GM23248 (cell line): Measurements from ENCODE around the gene C16orf92.

Experiments
- EZH2 ChIP-seq: fragments of 200-600 bp; sonication (generic); IDR thresholded peaks from 2 replicates; pipeline ENCODE4 v1.6.1; 2018; ENCODE audit warnings: antibody characterized with exemption, mild to moderate bottlenecking; ENCODE audit not compliant: insufficient read depth, poor library complexity, severe bottlenecking
- EZH2phosphoT487 ChIP-seq: fragments of 200-600 bp; sonication (generic); IDR thresholded peaks from 2 replicates; pipeline ENCODE4 v1.6.1; 2018; ENCODE audit warnings: antibody characterized with exemption, moderate library complexity, mild to moderate bottlenecking, low read depth; ENCODE audit not compliant: insufficient read depth

DNA sequence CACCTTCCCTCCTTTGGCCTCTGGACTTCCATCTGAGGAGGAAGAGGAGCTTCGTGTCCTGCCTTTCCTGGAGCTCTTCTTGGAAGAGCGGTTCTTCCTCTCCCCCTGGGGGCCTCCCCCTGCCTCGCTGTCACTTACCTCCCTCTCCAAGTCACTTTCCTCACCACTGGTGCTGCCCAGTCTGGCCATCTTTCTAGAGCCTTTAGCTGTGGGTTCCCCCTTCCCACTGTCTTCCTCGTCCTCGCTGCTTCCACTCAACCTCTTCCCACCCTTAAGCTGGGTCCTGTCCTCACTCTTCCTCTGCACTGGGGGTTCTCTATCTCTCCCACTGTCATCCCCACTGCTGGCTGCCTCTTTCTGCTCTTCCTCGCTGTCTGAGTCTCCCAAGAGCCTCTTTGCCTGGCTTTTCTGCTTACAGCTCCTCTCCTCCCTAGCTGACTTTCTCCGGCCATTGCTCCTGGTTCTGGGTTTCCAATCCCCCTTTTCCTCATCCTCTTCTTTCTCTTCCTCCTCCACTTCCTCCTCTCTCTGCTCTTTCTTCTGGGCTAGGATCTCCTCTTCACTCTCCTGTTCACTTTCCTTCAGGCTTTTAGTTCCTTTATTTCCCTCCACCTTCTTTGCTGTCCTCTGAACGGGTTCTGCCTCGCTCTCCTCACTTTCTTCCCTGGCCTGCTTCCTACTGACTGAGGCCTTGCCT, 28.9 kb upstream of the C16orf92 start:
- TF ChIP-seq EZH2 (no peak), EZH2phosphoT487 (no peak)
